Kidney (tissue), 14 donors: Measurements from ENCODE around the gene HIGD1C. TPM values are rescaled to one million over a fixed set of nuclear protein-coding genes. Genes with fewer than 3 reads are reported as not detected.
"Not testable (repeated sequence)": the region's sequence is repeated elsewhere in the genome, so short reads cannot be mapped to it uniquely, and the experiment has no call there.

Experiments
- DNase-seq, 5 donors: peaks; one replicate each; pipeline ENCODE4 v3.0.0-alpha.2; 2013 to 2020
- FAIRE-seq: peaks from 2 replicates; lab custom pipeline; 2012; peaks lifted over from hg19 to GRCh38; lab: Jason Lieb, UNC
- H3K27ac ChIP-seq, 2 donors: one replicate each; pipeline ENCODE4 v1.7.0; 2013; ENCODE audit warnings: low read depth in 2 of 2, low read length in 2 of 2, inconsistent platforms in 1 of 2
- H3K27me3 ChIP-seq: one replicate; pipeline ENCODE4 v1.7.1; 2013; ENCODE audit warnings: low read length, inconsistent platforms; ENCODE audit not compliant: control insufficient read depth, insufficient read depth
- H3K36me3 ChIP-seq, 3 donors: one replicate each; pipeline versions ENCODE4 v1.7.0 to v1.7.1; 2013; ENCODE audit warnings: low read length in 3 of 3, control low read depth in 1 of 3, inconsistent platforms in 1 of 3; ENCODE audit not compliant: insufficient read depth in 3 of 3, control insufficient read depth in 2 of 3
- H3K4me1 ChIP-seq, 3 donors: one replicate each; pipeline versions ENCODE4 v1.7.0 to v1.7.1; 2013; ENCODE audit warnings: low read length in 3 of 3, inconsistent platforms in 1 of 3, low read depth in 1 of 3; ENCODE audit not compliant: control insufficient read depth in 2 of 3, insufficient read depth in 2 of 3
- H3K4me3 ChIP-seq, 3 donors: one replicate each; pipeline versions ENCODE4 v1.7.0 to v1.8.1; 2013; ENCODE audit warnings: low read length in 3 of 3, control low read depth in 1 of 3, inconsistent platforms in 1 of 3
- H3K9ac ChIP-seq, 3 donors: one replicate each; pipeline versions ENCODE4 v1.7.0 to v1.7.1; 2013; ENCODE audit warnings: low read length in 3 of 3, control low read depth in 1 of 3, inconsistent platforms in 1 of 3
- H3K9me3 ChIP-seq, 3 donors: one replicate each; pipeline versions ENCODE4 v1.7.0 to v1.7.1; 2013; ENCODE audit warnings: low read length in 3 of 3, control low read depth in 1 of 3, inconsistent platforms in 1 of 3; ENCODE audit not compliant: control insufficient read depth in 2 of 3, insufficient read depth in 1 of 3
- CTCF ChIP-seq: IDR thresholded peaks from 3 replicates; pipeline ENCODE4 v1.5.1; 2012; ENCODE audit warnings: mild to moderate bottlenecking, moderate library complexity, borderline replicate concordance; ENCODE audit not compliant: insufficient read depth; ENCODE audit errors: extremely low read depth
- intact Hi-C: fragments of 100-400 bp; cut with DNase I; formaldehyde crosslinking; loops from one replicate; pipeline ENCODE4 v1.11.1; 2022
- polyA plus RNA-seq: library from polyadenylated mRNA; stranded (reverse); fragments of 350-450 nt; fragmentation: Illumina TruSeq; extraction: RNeasy Lipid Tissue Mini Kit (QIAGEN cat#74804); gene quantifications from one replicate; pipeline ENCODE4 v1.2.3, GENCODE V29; 2014; ENCODE audit warnings: low read depth, low replicate concordance; ENCODE audit not compliant: insufficient read depth
- total RNA-seq: library from RNA; stranded (reverse); fragmentation: NEBNext Ultra II Directional; extraction: Animal tissue kit (Norgen Biotek cat#: 25700); gene quantifications from one replicate; pipeline ENCODE4 v1.2.1, GENCODE V29; 2021
- donor health status: control.
- donor health status: control.
- donor health status: control.
- donor health status: control.
- donor health status: control.
- donor health status: DM: yes; HTN: yes; CAD: no.
- donor health status: Normal renal cell carcinoma (clear cell type).

HIGD1C gene
- total and polyA plus RNA-seq, 2 donors from 2014 or later: not detected

GRCh38 chr12:50928392-50928791 lies 24.0 kb upstream of the HIGD1C start:
- intact Hi-C loops: no loop called here

GRCh38 chr12:50929831-50930230 lies 22.5 kb upstream of the HIGD1C start:
- Histone ChIP-seq H3K36me3 (peaks cover 0 to 8% (median 3%) of the 10 kb centered on the region in 3 donors), H3K27ac (no peak overlapping the region), H3K27me3 (no peaks in the 10 kb centered on the region), H3K9ac (no peak overlapping the region), H3K4me3 (no peak overlapping the region), H3K4me1 (peaks cover 0 to 25% (median 17%) of the 10 kb centered on the region in 3 donors), H3K9me3 (no peaks in the 10 kb centered on the region)
- TF ChIP-seq CTCF: no peak
- DNase-seq (no peak), FAIRE-seq (no peak)
- intact Hi-C loops: no loop called here

More at GRCh38 chr12:50928392-50928791, 24.0 kb upstream of the HIGD1C start:
- peak overlapping the region in 2 of 3 donors; percentile 31 to 72 for H3K9ac ChIP-seq
- no peaks in the 10 kb centered on the region for H3K27me3 ChIP-seq
- peak overlapping the region in 1 of 2 donors; percentile 23 for H3K27ac ChIP-seq
- no peaks in the 10 kb centered on the region for H3K9me3 ChIP-seq
- FAIRE-seq: no peak
- H3K36me3 ChIP-seq: peaks cover 0 to 8% (median 3%) of the 10 kb centered on the region in 3 donors
- TF ChIP-seq CTCF: no peak
- DNase-seq: no peak
- peak overlapping the region in 2 of 3 donors; percentile 92 to 93 for H3K4me3 ChIP-seq
- H3K4me1 ChIP-seq: peaks cover 0 to 14% (median 8%) of the 10 kb centered on the region in 3 donors

- FAIRE-seq: not testable (repeated sequence)
Observed at GRCh38 chr12:50930477-50930876, 21.9 kb upstream of the HIGD1C start.

GRCh38 chr12:50932787-50933280 lies 19.5 kb upstream of the HIGD1C start:
- Histone ChIP-seq H3K36me3 (peaks cover 0 to 8% (median 3%) of the 10 kb centered on the region in 3 donors), H3K27ac (peak overlapping the region in 1 of 2 donors; percentile 47), H3K4me3 (no peak overlapping the region), H3K4me1 (peaks cover 0 to 25% (median 22%) of the 10 kb centered on the region in 3 donors), H3K27me3 (no peaks in the 10 kb centered on the region), H3K9ac (no peak overlapping the region), H3K9me3 (peaks cover 0 to 4% (median 2%) of the 10 kb centered on the region in 3 donors)
- intact Hi-C loops: no loop called here
- no peak for FAIRE-seq
- no peak for TF ChIP-seq CTCF
- DNase-seq: no peak

More at GRCh38 chr12:50930477-50930876, 21.9 kb upstream of the HIGD1C start:
- DNase-seq, H3K27me3 ChIP-seq, H3K36me3 ChIP-seq, H3K9me3 ChIP-seq, H3K9ac ChIP-seq, H3K27ac ChIP-seq, H3K4me3 ChIP-seq, intact Hi-C loops: not testable (repeated sequence)
- peaks cover 0 to 25% (median 23%) of the 10 kb centered on the region in 3 donors for H3K4me1 ChIP-seq
